T-helper 2 cell treated with Interferon-gamma antibody and Interleukin-4, amounts not matched to agents 5 μg/mL and 100 μg/mL, for 36 hours (primary cell): ENCODE results near the gene PDE3A.

Experiments
- DNase-seq: peaks from one replicate; pipeline ENCODE4 v3.0.0; 2021; ENCODE audit warnings: low spot score
- H3K27ac Mint-ChIP-seq: one replicate; pipeline ENCODE4 v1.8.0; 2021; ENCODE audit warnings: mild to moderate bottlenecking, mixed read lengths
- H3K27me3 Mint-ChIP-seq: one replicate; pipeline ENCODE4 v1.8.0; 2021; ENCODE audit warnings: low read depth, mixed read lengths
- H3K36me3 Mint-ChIP-seq: one replicate; pipeline ENCODE4 v1.8.0; 2021; ENCODE audit warnings: low read depth, mixed read lengths
- H3K4me1 Mint-ChIP-seq: one replicate; pipeline ENCODE4 v1.8.0; 2021; ENCODE audit warnings: low read depth, mixed read lengths
- H3K4me3 Mint-ChIP-seq: one replicate; pipeline ENCODE4 v1.8.0; 2022; ENCODE audit warnings: mild to moderate bottlenecking, moderate library complexity, mixed read lengths
- H3K9me3 Mint-ChIP-seq: one replicate; pipeline ENCODE4 v1.8.0; 2021; ENCODE audit warnings: mixed read lengths

PDE3A gene

GRCh38 chr12:20489645-20490044 lies 121.3 kb downstream of the PDE3A start:
- DNase-seq: no peak
- no peak overlapping the region for H3K4me3 Mint-ChIP-seq
- H3K27ac Mint-ChIP-seq: no peak overlapping the region
- H3K4me1 Mint-ChIP-seq: peaks cover 3% of the 10 kb centered on the region
- H3K27me3 Mint-ChIP-seq: no peaks in the 10 kb centered on the region
- no peaks in the 10 kb centered on the region for H3K36me3 Mint-ChIP-seq
- H3K9me3 Mint-ChIP-seq: no peaks in the 10 kb centered on the region

DNA sequence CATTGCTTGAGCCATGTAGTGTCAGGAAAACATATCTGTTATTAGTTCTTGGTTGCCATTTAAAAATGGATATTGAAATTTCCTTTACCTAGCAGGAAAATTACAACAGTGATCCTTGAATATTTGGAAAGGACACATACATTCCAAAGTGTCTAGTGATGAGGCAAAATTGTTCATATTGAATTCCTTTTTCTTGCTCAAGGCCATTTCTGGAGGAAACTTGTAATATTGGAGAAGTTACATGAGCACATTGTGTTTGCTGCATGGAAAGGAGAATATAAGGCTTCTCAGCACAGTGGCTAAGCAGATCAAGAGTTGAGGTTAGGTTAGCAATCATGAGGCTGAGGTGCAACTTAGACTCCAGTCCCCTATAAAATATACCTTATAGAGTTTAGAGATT lies 121.9 kb downstream of the PDE3A start:
- no peak for DNase-seq
- Mint-ChIP-seq H3K4me3 (no peak overlapping the region), H3K4me1 (peaks cover 3% of the 10 kb centered on the region), H3K9me3 (no peaks in the 10 kb centered on the region), H3K36me3 (no peaks in the 10 kb centered on the region), H3K27ac (no peak overlapping the region), H3K27me3 (no peaks in the 10 kb centered on the region)

DNA sequence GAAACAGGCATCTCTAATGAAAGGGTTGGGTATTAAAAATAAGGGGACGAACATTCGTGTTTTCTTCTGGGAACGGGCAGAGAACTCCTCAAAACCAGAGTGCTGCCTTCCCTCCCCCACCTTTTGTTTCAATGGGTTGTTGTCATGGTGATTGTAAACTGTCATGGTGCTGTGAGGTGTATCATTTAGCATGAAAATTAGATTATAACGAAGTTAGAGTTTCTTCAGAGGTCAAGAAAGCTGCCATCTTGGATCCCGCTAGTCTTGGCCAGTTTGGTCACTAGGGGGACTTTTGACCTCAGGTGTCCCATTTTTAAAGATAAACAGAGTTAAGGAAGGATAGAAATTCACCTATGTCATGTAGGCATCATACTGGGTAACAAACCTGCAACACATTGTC lies 123.0 kb downstream of the PDE3A start:
- H3K36me3 Mint-ChIP-seq: no peaks in the 10 kb centered on the region
- H3K9me3 Mint-ChIP-seq: no peaks in the 10 kb centered on the region
- DNase-seq: no peak
- peaks cover 3% of the 10 kb centered on the region for H3K4me1 Mint-ChIP-seq
- H3K4me3 Mint-ChIP-seq: no peak overlapping the region
- no peak overlapping the region for H3K27ac Mint-ChIP-seq
- H3K27me3 Mint-ChIP-seq: no peaks in the 10 kb centered on the region

GRCh38 chr12:20492251-20492760 lies 124.0 kb downstream of the PDE3A start:
- H3K9me3 Mint-ChIP-seq: no peaks in the 10 kb centered on the region
- H3K36me3 Mint-ChIP-seq: no peaks in the 10 kb centered on the region
- no peak overlapping the region for H3K4me3 Mint-ChIP-seq
- H3K27ac Mint-ChIP-seq: no peak overlapping the region
- peak; percentile 6 for DNase-seq
- peaks cover 3% of the 10 kb centered on the region for H3K4me1 Mint-ChIP-seq
- no peaks in the 10 kb centered on the region for H3K27me3 Mint-ChIP-seq

DNA sequence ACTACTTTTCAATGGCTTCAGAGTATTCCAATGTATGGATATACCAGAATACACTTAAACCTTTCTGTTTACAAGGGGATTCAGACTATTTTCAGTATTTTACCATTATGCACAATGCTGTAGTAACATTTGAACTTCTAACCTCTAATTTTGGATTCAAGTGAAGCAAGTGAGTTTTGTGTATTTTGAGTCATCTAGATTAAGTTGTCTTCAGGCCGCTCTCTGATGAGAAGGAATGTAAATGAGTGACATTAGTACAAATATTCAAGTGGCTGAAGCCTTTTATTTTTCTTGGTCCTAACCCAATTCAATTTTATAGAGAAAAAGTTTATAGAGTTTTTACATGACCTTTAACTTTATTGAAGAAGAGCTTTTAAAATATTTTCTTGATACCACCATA lies 125.6 kb downstream of the PDE3A start:
- no peak for DNase-seq
- Mint-ChIP-seq H3K4me1 (peaks cover 3% of the 10 kb centered on the region), H3K9me3 (no peaks in the 10 kb centered on the region), H3K27ac (no peak overlapping the region), H3K27me3 (no peaks in the 10 kb centered on the region), H3K4me3 (no peak overlapping the region), H3K36me3 (no peaks in the 10 kb centered on the region)

DNA sequence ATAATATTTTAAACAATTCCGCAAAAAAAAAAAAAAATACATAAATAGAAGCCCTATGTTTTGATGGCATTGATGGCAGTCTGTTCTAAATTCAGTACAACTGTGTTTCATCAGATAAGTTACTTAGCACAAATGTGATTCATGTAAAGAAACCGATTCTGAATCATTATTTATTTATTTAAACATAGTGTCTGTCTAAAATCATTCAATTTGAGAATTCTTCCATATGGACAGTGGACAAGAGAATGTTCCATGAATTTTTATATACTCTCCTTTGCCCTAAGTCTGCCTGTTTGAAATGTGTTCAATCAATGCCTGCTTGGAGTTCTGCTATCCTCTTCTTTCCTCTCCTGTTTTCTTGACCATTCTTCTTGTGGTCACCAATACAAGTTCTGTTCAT lies 126.5 kb downstream of the PDE3A start:
- no peaks in the 10 kb centered on the region for H3K27me3 Mint-ChIP-seq
- no peaks in the 10 kb centered on the region for H3K36me3 Mint-ChIP-seq
- no peak overlapping the region for H3K27ac Mint-ChIP-seq
- H3K4me1 Mint-ChIP-seq: peaks cover 3% of the 10 kb centered on the region
- H3K9me3 Mint-ChIP-seq: no peaks in the 10 kb centered on the region
- H3K4me3 Mint-ChIP-seq: no peak overlapping the region
- no peak for DNase-seq

- Mint-ChIP-seq H3K9me3 (no peaks in the 10 kb centered on the region), H3K27ac (no peak overlapping the region), H3K27me3 (no peaks in the 10 kb centered on the region), H3K4me1 (peaks cover 3% of the 10 kb centered on the region), H3K4me3 (no peak overlapping the region), H3K36me3 (no peaks in the 10 kb centered on the region)
- DNase-seq: no peak
These were observed 127.7 kb downstream of the PDE3A start for GRCh38 chr12:20495997-20496396.

- H3K9me3 Mint-ChIP-seq: no peaks in the 10 kb centered on the region
- no peaks in the 10 kb centered on the region for H3K36me3 Mint-ChIP-seq
- no peak overlapping the region for H3K4me3 Mint-ChIP-seq
- no peaks in the 10 kb centered on the region for H3K27me3 Mint-ChIP-seq
- H3K4me1 Mint-ChIP-seq: no peaks in the 10 kb centered on the region
- DNase-seq: no peak
- no peak overlapping the region for H3K27ac Mint-ChIP-seq
These were observed 129.4 kb downstream of the PDE3A start for GRCh38 chr12:20497707-20498106.

DNA sequence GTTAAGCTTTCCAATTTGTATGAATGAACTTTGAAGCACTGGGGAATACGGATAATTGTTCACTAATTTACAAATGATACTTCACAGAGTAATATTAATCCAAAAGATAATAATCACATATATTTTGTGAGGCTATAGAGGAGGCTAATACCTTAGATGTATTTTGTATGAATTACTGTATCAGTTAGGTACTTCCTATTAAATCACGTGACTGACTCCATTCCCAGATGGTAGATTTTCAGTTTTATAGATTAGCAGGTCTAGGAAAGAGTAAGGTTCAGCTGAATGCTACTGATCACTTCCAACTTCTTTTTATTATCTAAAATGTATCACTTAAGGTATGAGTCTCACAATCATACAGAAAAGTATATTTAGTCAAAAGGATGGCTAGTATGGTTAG lies 133.6 kb downstream of the PDE3A start:
- H3K27me3 Mint-ChIP-seq: no peaks in the 10 kb centered on the region
- H3K4me1 Mint-ChIP-seq: no peaks in the 10 kb centered on the region
- no peaks in the 10 kb centered on the region for H3K9me3 Mint-ChIP-seq
- H3K4me3 Mint-ChIP-seq: no peak overlapping the region
- no peak overlapping the region for H3K27ac Mint-ChIP-seq
- no peaks in the 10 kb centered on the region for H3K36me3 Mint-ChIP-seq
- no peak for DNase-seq

DNA sequence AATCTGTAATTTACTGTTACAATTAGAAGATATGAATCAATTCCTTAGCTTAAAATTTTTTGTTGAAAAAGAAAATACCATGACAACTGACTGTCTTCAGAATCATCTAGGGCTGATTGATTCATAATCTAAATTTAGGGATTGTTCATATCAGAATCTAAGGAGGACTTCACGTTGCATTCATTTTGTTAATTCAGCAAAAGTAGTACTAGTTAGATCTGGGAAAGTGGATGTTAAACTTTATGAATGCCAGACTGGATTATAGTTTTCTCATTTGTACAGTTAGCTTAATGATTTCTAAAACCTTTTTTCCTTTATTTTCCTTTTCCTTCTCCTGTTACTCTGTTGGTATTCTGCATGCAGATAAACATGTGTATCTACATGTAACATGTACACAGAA lies 135.5 kb downstream of the PDE3A start:
- no peaks in the 10 kb centered on the region for H3K4me1 Mint-ChIP-seq
- no peaks in the 10 kb centered on the region for H3K27me3 Mint-ChIP-seq
- DNase-seq: no peak
- H3K36me3 Mint-ChIP-seq: no peaks in the 10 kb centered on the region
- H3K27ac Mint-ChIP-seq: no peak overlapping the region
- H3K4me3 Mint-ChIP-seq: no peak overlapping the region
- H3K9me3 Mint-ChIP-seq: no peaks in the 10 kb centered on the region

DNA sequence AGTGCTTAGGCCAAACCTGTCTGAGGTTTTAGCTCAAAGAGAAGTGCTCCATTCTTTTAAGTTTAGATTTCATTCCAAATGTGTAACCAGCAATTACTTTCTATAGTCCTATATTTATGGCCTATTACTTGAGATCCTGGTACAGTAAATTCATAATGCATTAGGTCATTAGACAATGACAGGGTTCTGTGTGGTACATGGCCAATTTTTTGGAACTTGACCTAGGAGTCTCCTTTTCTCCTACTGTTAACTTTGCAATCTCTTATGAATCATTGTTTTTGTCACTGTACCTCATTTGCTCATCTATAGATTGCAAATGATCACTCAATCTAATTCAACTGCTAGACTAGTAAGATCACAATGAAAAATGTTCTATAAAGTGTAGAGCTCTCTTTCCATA lies 136.7 kb downstream of the PDE3A start:
- H3K27me3 Mint-ChIP-seq: no peaks in the 10 kb centered on the region
- no peak for DNase-seq
- no peaks in the 10 kb centered on the region for H3K36me3 Mint-ChIP-seq
- H3K4me1 Mint-ChIP-seq: no peaks in the 10 kb centered on the region
- no peak overlapping the region for H3K4me3 Mint-ChIP-seq
- H3K27ac Mint-ChIP-seq: no peak overlapping the region
- H3K9me3 Mint-ChIP-seq: no peaks in the 10 kb centered on the region

GRCh38 chr12:20507056-20507455 lies 138.7 kb downstream of the PDE3A start:
- H3K4me1 Mint-ChIP-seq: no peaks in the 10 kb centered on the region

DNA sequence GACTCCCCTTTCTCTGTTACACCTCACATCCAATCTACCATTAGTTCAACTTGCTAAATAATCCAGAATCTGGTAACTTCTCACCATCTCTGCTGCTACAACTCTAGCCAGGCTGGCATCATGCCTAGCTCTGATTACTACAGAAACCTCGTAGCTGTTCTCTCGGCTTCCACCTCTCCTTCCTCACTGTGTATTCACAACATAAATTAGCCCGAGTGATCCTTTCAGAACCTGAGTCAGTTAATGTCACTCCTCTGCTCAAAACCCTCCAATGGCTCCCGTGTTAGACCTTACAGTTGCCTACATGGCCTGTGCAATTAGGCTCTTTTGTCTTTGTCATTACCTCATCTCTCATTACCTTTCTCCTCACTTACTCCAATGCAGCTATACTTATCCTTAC lies 139.4 kb downstream of the PDE3A start:
- Mint-ChIP-seq H3K4me1 (no peaks in the 10 kb centered on the region), H3K27ac (no peak overlapping the region), H3K9me3 (no peaks in the 10 kb centered on the region), H3K36me3 (no peaks in the 10 kb centered on the region), H3K4me3 (no peak overlapping the region), H3K27me3 (no peaks in the 10 kb centered on the region)
- DNase-seq: no peak

More at GRCh38 chr12:20507056-20507455, 138.7 kb downstream of the PDE3A start:
- Mint-ChIP-seq H3K27me3 (no peaks in the 10 kb centered on the region), H3K4me3 (no peak overlapping the region), H3K9me3 (no peaks in the 10 kb centered on the region), H3K36me3 (no peaks in the 10 kb centered on the region), H3K27ac (no peak overlapping the region)
- no peak for DNase-seq

- Mint-ChIP-seq H3K36me3 (no peaks in the 10 kb centered on the region), H3K27ac (no peak overlapping the region), H3K9me3 (no peaks in the 10 kb centered on the region), H3K4me3 (no peak overlapping the region), H3K27me3 (no peaks in the 10 kb centered on the region), H3K4me1 (no peaks in the 10 kb centered on the region)
- no peak for DNase-seq
These were observed 140.0 kb downstream of the PDE3A start for GRCh38 chr12:20508359-20508758.

DNA sequence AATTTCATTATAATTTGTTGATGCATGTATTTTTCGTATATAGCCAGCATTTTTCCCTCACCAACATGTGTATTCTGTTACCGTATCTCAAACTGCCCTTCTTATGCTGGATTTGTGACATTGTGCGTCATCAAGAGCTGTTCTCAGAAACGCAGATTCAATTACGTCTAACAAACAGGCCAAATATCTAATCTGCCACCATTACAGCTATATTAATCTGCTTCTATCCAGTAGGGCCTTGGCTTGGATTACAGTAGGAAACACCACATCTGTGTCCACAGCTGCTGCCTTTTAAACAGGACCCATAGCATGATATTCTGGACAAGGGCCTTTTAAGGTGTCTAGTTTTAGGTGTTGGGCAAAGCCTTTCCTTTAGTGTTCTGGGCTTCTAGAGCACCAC lies 140.6 kb downstream of the PDE3A start:
- DNase-seq: no peak
- H3K27ac Mint-ChIP-seq: no peak overlapping the region
- H3K4me3 Mint-ChIP-seq: no peak overlapping the region
- no peaks in the 10 kb centered on the region for H3K9me3 Mint-ChIP-seq
- H3K36me3 Mint-ChIP-seq: no peaks in the 10 kb centered on the region
- H3K4me1 Mint-ChIP-seq: no peaks in the 10 kb centered on the region
- H3K27me3 Mint-ChIP-seq: no peaks in the 10 kb centered on the region
